Activated CD4-positive, alpha-beta memory T cell treated with anti-CD3 and anti-CD28 coated beads, Interleukin-2, amount 10 ng/mL, durations not matched to agents 7 days and 5 days (primary cell): ENCODE measurements around the gene NDST3. TPM values are rescaled to one million over a fixed set of nuclear protein-coding genes. Genes with fewer than 3 reads are reported as not detected.

Experiments used
- CTCF ChIA-PET: fragments of 350-600 bp; sonication (Branson Sonifier 250); formaldehyde crosslinking; loops from one replicate; lab custom pipeline; 2021; ENCODE audit warnings: antibody characterized with exemption, inconsistent platforms; lab: Charles Lee
- POLR2A ChIA-PET: fragments of 350-600 bp; sonication (Branson Sonifier 250); formaldehyde crosslinking; loops from one replicate; lab custom pipeline; 2021; ENCODE audit warnings: antibody characterized with exemption; lab: Charles Lee
- DNase-seq: peaks from one replicate; pipeline ENCODE4 v3.0.0-alpha.2; 2020
- H3K27ac Mint-ChIP-seq: one replicate; pipeline ENCODE4 v1.8.0; 2021; ENCODE audit warnings: mild to moderate bottlenecking, mixed read lengths
- H3K27me3 Mint-ChIP-seq: one replicate; pipeline ENCODE4 v1.8.0; 2021; ENCODE audit warnings: mixed read lengths
- H3K36me3 Mint-ChIP-seq: one replicate; pipeline ENCODE4 v1.8.0; 2021; ENCODE audit warnings: low read depth, mixed read lengths
- H3K4me1 Mint-ChIP-seq: one replicate; pipeline ENCODE4 v1.8.0; 2021; ENCODE audit warnings: mixed read lengths
- H3K4me3 Mint-ChIP-seq: one replicate; pipeline ENCODE4 v1.8.0; 2021; ENCODE audit warnings: mild to moderate bottlenecking, mixed read lengths
- H3K9me3 Mint-ChIP-seq: one replicate; pipeline ENCODE4 v1.8.0; 2021; ENCODE audit warnings: mixed read lengths
- total RNA-seq, 2 experiments: library from RNA; stranded (reverse); gene quantifications; one replicate each; pipeline ENCODE4 v1.2.3, GENCODE V29; 2021

NDST3 gene
- total RNA-seq, 2 experiments from 2014 or later: not detected

DNA sequence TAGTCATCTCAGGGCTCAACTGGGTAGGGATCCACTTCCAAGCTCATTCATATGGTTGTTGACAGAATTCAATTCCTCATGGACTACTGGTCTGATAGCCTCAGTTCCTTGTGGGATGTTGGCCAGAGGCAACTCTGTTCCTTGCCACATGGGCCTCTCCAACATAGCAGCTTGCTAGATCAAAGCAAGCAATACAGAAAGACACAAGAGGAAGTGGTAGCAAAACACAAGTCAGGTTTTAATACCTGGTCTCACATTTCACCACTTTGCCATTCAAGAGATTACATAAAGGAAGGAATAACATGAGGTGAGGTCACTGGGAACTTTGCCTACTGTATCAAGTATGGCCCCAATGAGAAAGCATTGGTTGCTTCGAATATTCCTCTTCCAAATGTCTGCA is 239.4 kb downstream of the NDST3 start:
- H3K4me3 Mint-ChIP-seq: no peak overlapping the region
- H3K27me3 Mint-ChIP-seq: peaks cover 1% of the 10 kb centered on the region
- DNase-seq: no peak
- H3K27ac Mint-ChIP-seq: no peak overlapping the region
- ChIA-PET POLR2A (no interaction called here), CTCF (interaction anchor here (1.1 to 1.3 kb wide), 2 partner anchors 8 to 49 kb away, joined by 4 read pairs; no protein-coding TSS in a partner anchor)
- H3K4me1 Mint-ChIP-seq: peaks cover 15% of the 10 kb centered on the region
- H3K9me3 Mint-ChIP-seq: no peaks in the 10 kb centered on the region
- H3K36me3 Mint-ChIP-seq: no peaks in the 10 kb centered on the region

DNA sequence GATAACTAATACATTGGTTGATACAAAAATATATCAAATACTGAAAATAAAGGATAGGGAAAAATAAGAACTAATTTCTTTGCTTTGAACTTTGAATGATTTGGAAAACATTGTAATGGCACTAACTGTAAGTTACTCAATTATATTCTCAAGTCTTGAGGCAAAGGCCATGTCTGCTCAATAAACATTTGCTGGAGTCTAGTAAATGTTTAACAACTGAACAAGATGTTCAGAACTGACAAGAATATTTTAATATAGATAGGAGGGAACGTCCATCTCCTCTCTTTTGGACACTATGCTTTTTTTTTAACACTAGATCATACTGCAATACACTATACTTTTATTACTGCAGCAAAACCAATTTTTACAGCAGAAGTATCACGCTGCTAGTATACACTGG is 242.3 kb downstream of the NDST3 start:
- peaks cover 33% of the 10 kb centered on the region for H3K4me1 Mint-ChIP-seq
- POLR2A ChIA-PET: no interaction called here
- H3K27ac Mint-ChIP-seq: no peak overlapping the region
- H3K4me3 Mint-ChIP-seq: no peak overlapping the region
- peaks cover 22% of the 10 kb centered on the region for H3K36me3 Mint-ChIP-seq
- H3K27me3 Mint-ChIP-seq: no peaks in the 10 kb centered on the region
- DNase-seq: no peak
- no peaks in the 10 kb centered on the region for H3K9me3 Mint-ChIP-seq
- CTCF ChIA-PET: no interaction called here

DNA sequence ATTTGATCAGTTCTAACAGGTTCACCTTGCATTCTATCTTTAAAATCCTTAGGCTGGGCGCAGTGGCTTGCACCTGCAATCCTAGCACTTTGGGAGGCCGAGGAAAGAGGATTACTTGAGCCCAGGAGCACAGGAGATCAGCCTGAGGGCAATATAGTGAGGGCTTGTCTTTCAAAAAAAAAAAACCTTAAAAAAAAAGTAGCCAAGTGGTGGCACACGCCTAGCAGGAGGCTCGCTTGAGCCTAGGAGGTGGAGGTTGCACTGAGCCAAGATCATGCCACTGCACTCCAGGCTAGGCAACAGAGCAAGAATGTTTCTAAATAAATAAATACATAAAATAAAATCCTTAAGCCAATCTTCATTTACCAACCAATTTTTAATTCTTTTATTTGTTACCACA is 243.0 kb downstream of the NDST3 start:
- Mint-ChIP-seq H3K27me3 (no peaks in the 10 kb centered on the region), H3K4me1 (peaks cover 37% of the 10 kb centered on the region), H3K27ac (peak overlapping the region; percentile 19), H3K9me3 (no peaks in the 10 kb centered on the region), H3K4me3 (peak overlapping the region; percentile 19), H3K36me3 (peaks cover 27% of the 10 kb centered on the region)
- no peak for DNase-seq
- ChIA-PET CTCF (no interaction called here), POLR2A (interaction anchor here (1.7 kb wide), 1 partner anchor 11 kb away, joined by 8 read pairs; no protein-coding TSS in a partner anchor)

DNA sequence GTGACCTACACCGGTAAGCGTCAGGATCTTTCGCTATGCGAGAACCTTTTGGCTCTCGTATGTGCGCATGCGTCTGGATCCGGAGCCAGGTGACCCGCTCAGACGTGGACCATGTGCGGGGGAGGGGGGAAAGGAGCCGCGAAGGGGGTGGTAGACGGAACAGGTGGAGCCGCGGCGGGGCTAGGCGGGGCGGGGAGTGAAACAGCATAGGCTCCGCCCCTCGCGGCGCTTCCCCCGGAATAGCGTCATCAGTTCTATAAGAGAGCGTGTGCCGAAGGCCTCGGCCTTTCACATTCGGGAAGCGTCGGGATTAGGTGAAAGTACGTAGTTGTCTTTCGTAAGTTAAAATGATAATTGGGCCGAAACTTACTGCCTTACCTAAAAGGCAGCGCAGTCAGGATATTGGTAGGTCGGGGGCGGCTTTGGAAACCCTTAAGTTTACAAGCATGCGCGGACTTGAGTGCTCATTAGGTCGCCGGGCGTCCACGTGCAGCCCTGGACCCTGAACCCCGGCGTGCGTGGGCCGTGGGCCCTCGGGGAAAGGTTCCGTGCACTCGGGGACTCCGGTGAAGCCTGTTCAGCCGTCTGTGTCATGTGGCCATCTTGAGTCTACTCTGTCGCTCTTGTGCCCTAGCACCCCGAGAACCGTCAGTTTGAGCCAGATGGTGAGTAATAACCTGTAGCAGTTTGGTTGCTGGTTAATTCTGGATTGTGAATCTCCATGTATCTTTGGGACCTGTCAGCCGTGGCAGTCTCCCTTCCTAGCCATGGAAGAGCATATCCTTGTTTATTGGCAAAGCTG is 244.4 kb downstream of the NDST3 start:
- H3K4me3 Mint-ChIP-seq: peak overlapping the region; percentile 93
- peaks cover 43% of the 10 kb centered on the region for H3K4me1 Mint-ChIP-seq
- H3K27ac Mint-ChIP-seq: peak overlapping the region; percentile 89
- CTCF ChIA-PET: interaction anchor here (1.0 kb wide), 1 partner anchor 74 kb away, joined by 6 read pairs; the partner anchor contains the start of gene PRSS12
- H3K36me3 Mint-ChIP-seq: peaks cover 32% of the 10 kb centered on the region
- POLR2A ChIA-PET: interaction anchor here (0.9 to 1.7 kb wide), 2 partner anchors 12 to 407 kb away, joined by 4 to 8 read pairs; partner anchors contain the start of gene METTL14
- H3K9me3 Mint-ChIP-seq: no peaks in the 10 kb centered on the region
- peak; percentile 98 for DNase-seq
- H3K27me3 Mint-ChIP-seq: no peaks in the 10 kb centered on the region

DNA sequence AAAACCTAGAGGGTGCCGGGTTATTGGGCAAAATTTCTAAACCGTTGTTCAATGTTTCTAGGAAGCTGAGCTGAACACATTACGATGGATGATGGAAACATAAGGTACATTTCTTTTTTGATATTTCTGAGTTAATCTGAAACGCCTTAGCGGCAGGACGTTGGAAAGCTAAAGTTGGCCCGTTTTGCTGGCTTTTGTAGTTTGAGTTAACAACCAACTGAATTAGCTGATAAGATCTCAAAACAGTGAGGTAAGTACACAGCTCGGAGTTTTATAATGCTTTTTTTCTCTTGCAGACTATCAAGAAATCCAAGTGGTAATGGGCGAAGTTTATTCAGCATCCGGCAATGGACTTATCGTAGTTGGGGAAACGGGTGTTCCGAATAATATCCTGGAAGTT is 245.0 kb downstream of the NDST3 start:
- H3K4me3 Mint-ChIP-seq: peak overlapping the region; percentile 93
- CTCF ChIA-PET: interaction anchor here (1.0 kb wide), 1 partner anchor 74 kb away, joined by 6 read pairs; the partner anchor contains the start of gene PRSS12
- POLR2A ChIA-PET: interaction anchor here (0.9 kb wide), 1 partner anchor 406 kb away, joined by 4 read pairs; the partner anchor contains the start of gene METTL14
- DNase-seq: no peak
- peak overlapping the region; percentile 89 for H3K27ac Mint-ChIP-seq
- H3K36me3 Mint-ChIP-seq: peaks cover 32% of the 10 kb centered on the region
- peaks cover 43% of the 10 kb centered on the region for H3K4me1 Mint-ChIP-seq
- H3K27me3 Mint-ChIP-seq: no peaks in the 10 kb centered on the region
- no peaks in the 10 kb centered on the region for H3K9me3 Mint-ChIP-seq

DNA sequence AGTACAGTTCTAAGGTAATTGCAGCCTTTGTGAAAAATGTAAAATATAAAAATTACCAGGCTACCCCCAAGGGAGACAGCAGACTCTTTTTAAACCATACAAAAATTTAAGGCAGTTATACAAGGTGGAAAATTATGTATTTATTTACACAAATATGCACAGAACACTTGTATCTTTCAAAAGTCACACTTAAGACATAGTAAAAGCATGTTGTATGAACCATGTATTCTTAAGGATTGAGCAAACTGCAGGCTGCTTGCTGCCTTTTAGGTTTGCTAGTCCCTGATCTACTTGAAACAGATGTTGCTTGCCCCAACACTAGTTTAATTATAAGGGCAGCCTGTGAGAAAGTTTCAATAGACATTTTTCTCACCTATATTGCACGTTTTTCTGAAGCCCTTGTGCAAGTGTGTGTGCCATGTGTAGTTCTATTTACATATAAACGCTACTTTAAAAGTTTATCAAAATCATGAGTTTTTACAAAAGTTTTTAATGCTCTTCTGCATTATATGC is 245.7 kb downstream of the NDST3 start:
- Mint-ChIP-seq H3K4me3 (peak overlapping the region; percentile 93), H3K27me3 (no peaks in the 10 kb centered on the region), H3K27ac (peak overlapping the region; percentile 89), H3K9me3 (no peaks in the 10 kb centered on the region), H3K36me3 (peaks cover 32% of the 10 kb centered on the region), H3K4me1 (peaks cover 43% of the 10 kb centered on the region)
- DNase-seq: no peak
- CTCF ChIA-PET: interaction anchor here (1.0 to 1.5 kb wide), 2 partner anchors 73 kb away, joined by 6 read pairs; partner anchors contain the start of gene PRSS12
- POLR2A ChIA-PET: no interaction called here

DNA sequence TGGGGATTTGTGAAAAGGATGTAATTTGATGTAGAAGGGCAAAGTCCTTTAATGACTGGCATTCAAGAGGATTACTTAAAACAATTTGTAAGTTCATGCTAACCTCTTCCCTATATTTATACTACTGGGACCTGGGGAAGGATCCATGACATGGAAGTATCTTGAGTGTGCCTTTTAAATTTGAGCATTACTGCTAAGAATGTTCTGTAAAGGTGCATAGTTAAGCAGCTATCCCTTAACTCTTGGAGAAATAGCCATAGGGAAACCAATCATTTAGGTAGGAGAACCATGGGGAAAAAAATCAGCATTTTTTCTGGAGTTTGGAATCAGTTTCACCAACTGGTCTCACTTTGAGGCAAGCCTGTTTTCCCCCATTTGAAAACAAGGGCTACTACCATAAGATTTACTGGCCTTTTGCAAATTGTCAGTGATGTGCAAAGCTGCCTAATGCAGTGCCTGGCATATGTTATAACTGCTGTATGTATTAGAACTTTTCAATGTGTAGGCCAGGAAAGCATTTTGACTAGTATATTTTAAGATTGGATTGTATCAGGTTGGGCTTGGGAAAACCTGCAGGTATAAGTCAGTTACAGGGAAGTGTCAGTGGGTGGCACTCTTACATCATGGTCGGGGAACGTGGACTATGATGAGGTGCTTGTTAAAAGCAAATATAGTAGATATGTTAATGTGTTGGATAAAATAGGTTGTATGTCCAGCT is 246.4 kb downstream of the NDST3 start:
- Mint-ChIP-seq H3K27ac (peak overlapping the region; percentile 48), H3K36me3 (peaks cover 32% of the 10 kb centered on the region)

DNA sequence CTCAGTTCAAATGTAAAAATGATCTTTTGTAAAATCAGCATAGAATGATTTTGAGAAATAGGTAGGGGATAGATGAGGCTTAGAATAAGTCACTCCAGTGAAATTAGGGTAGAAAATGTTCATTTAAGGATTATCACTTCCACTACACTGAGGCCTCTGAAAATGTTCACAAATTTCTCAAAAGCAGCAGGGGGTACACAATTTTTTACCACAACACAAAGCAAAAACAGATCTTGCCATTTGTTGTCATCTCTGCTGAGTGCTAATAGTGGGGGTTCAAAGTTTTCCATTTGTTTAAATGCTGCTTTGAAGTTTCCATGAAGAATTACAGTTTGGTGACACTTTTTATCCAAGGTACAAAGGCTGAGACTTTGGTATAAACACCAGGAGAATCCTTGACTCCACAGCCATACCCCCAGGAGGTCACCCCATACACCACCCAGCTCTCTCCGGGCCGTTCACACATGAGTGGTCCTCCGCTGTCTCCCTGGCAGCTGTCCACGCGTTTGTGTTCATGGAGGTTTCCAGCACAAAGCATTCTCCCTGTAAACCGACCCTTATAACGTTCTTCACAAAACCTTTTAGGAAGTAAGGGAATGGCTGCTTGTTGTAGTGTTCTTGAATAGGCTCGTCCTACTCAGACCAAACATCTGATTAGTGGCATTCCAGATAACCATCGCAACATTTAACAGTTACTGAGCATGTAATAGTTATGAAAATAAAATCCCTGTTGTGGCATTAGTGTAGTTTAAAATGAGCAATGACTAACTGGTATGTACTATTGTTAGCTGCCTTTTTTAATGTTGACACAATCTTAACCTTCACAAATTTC is 247.5 kb downstream of the NDST3 start:
- ChIA-PET POLR2A (no interaction called here), CTCF (interaction anchor here (1.5 kb wide), 1 partner anchor 71 kb away, joined by 6 read pairs; the partner anchor contains the start of gene PRSS12)
- Mint-ChIP-seq H3K4me3 (no peak overlapping the region), H3K4me1 (peaks cover 41% of the 10 kb centered on the region), H3K9me3 (no peaks in the 10 kb centered on the region), H3K27me3 (no peaks in the 10 kb centered on the region), H3K27ac (no peak overlapping the region), H3K36me3 (peaks cover 32% of the 10 kb centered on the region)
- DNase-seq: no peak

More for the DNA sequence above, 246.4 kb downstream of the NDST3 start:
- Mint-ChIP-seq H3K4me1 (peaks cover 43% of the 10 kb centered on the region), H3K27me3 (no peaks in the 10 kb centered on the region), H3K9me3 (no peaks in the 10 kb centered on the region), H3K4me3 (peak overlapping the region; percentile 93)
- CTCF ChIA-PET: interaction anchor here (1.5 kb wide), 1 partner anchor 72 kb away, joined by 6 read pairs; the partner anchor contains the start of gene PRSS12
- peak; percentile 57 for DNase-seq
- POLR2A ChIA-PET: no interaction called here

DNA sequence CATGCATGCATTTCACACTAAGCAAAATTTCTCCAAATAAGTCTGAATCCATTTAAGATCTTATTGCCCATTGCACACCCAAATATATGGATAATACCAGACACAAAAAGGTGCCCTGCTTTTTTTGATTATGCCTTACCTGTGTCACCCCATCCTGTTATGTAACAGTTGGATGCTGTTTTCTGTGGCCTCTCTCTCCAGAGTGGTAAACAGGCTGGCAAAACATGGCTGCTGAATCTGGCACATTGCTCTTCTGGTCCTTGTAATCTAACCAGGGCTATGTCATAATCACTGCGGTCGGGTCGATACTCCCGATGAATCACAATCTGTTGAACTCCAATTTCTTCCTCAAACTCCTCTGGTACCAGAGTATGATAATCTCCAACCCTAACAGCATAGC is 248.4 kb downstream of the NDST3 start:
- ChIA-PET POLR2A (no interaction called here), CTCF (interaction anchor here (1.4 kb wide), 1 partner anchor 70 kb away, joined by 6 read pairs; the partner anchor contains the start of gene PRSS12)
- no peak overlapping the region for H3K27ac Mint-ChIP-seq
- H3K4me1 Mint-ChIP-seq: peaks cover 33% of the 10 kb centered on the region
- H3K9me3 Mint-ChIP-seq: no peaks in the 10 kb centered on the region
- peaks cover 32% of the 10 kb centered on the region for H3K36me3 Mint-ChIP-seq
- no peaks in the 10 kb centered on the region for H3K27me3 Mint-ChIP-seq
- H3K4me3 Mint-ChIP-seq: no peak overlapping the region
- no peak for DNase-seq

DNA sequence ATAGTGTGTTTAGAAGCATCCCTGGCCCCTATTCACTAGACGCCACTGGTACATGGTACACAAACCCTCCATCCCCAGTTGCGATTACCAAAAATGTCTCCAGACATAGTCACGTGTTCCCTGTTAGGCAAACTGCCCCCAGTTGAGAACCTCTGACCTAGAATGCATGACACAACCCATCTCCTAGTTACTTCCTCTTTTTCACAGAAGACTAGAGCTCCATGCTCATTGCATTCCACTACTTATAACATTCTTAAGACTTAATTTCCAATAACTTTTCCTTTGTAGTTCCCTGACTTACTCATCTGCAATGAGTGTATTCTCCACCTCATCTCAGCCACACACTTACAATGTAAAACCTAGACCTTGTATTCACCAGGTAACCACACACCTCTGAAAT is 249.9 kb downstream of the NDST3 start:
- Mint-ChIP-seq H3K4me1 (peaks cover 29% of the 10 kb centered on the region), H3K9me3 (no peaks in the 10 kb centered on the region), H3K27me3 (no peaks in the 10 kb centered on the region), H3K36me3 (peaks cover 29% of the 10 kb centered on the region), H3K4me3 (no peak overlapping the region), H3K27ac (no peak overlapping the region)
- DNase-seq: no peak
- ChIA-PET CTCF (no interaction called here), POLR2A (no interaction called here)

DNA sequence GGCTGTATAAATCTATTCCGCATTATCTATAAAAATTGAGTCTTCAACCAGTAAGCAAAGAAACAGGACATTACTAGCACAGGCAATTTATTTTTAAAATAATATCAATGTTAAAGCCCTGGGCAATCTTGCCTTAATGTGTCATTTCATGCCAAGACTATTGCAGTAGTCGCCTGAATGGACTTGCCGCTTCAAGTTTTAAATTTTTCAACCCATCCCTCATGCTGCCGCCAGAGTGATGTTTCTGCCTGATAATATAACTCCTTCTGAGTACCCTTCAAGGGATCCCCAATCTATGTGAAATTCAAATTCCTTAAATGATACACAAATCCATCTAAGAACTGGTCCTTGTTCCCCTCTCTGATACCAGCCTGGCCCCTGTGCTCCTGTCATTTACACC is 251.6 kb downstream of the NDST3 start:
- Mint-ChIP-seq H3K4me1 (peaks cover 16% of the 10 kb centered on the region), H3K9me3 (no peaks in the 10 kb centered on the region), H3K4me3 (no peak overlapping the region), H3K27me3 (no peaks in the 10 kb centered on the region), H3K27ac (no peak overlapping the region), H3K36me3 (peaks cover 17% of the 10 kb centered on the region)
- ChIA-PET CTCF (no interaction called here), POLR2A (no interaction called here)
- no peak for DNase-seq

DNA sequence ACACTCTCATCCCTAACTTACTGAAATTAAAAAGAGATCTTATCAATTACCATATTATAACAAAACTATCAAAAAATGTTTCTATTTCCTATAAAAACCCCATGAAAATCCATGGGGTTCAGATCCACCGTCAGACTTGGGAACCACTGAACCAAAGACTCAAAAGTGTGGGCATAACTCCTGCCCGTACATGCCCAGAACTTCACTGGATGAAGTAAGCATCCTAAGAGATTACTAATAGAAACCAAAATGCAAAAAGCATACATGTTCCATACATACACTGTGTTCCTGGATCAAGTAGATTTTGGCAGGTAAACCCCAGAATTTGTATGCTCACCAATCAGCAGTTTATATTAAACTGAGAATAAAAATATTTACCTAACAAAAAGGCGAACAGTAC is 252.4 kb downstream of the NDST3 start:
- H3K4me1 Mint-ChIP-seq: peaks cover 9% of the 10 kb centered on the region
- no peak for DNase-seq
- no peak overlapping the region for H3K27ac Mint-ChIP-seq
- ChIA-PET POLR2A (no interaction called here), CTCF (no interaction called here)
- no peaks in the 10 kb centered on the region for H3K9me3 Mint-ChIP-seq
- H3K27me3 Mint-ChIP-seq: no peaks in the 10 kb centered on the region
- peaks cover 9% of the 10 kb centered on the region for H3K36me3 Mint-ChIP-seq
- H3K4me3 Mint-ChIP-seq: no peak overlapping the region
